Sciatic nerve (tissue), 2 donors: Measurements from ENCODE around the gene CES4A. TPM values are rescaled to one million over a fixed set of nuclear protein-coding genes. Genes with fewer than 3 reads are reported as not detected.
"Not testable (repeated sequence)": the region's sequence is repeated elsewhere in the genome, so short reads cannot be mapped to it uniquely, and the experiment has no call there.

Source experiments
- ATAC-seq: fragments of 200-7000 bp; cut with Tn5 transposase; one replicate; pipeline ENCODE4 v1.9.1; 2020; ENCODE audit warnings: mild to moderate bottlenecking, moderate library complexity
- DNase-seq: peaks from one replicate; pipeline ENCODE4 v3.0.0-alpha.2; 2020; ENCODE audit warnings: low spot score
- intact Hi-C: fragments of 100-400 bp; cut with DNase I; formaldehyde crosslinking; loops from one replicate; pipeline ENCODE4 v1.14.2; 2022
- total RNA-seq: library from RNA; stranded (reverse); fragmentation: NEBNext Ultra II Directional; extraction: Animal tissue kit (Norgen Biotek cat#: 25700); gene quantifications from one replicate; pipeline ENCODE4 v1.2.1, GENCODE V29; 2021
- donor health status: DM: no; HTN: no; CAD: no.
- donor health status: DM: no; HTN: no; CAD: no.

Gene CES4A
- total RNA-seq, 1 donor from 2014 or later = 13.2 TPM

GRCh38 chr16:66977341-66978113 is 10.9 kb upstream of the CES4A start:
- intact Hi-C loops = loop anchor here (2.0 kb wide), 1 partner anchor 177 kb away; no protein-coding TSS in a partner anchor
- ATAC-seq (peak; percentile 97), DNase-seq (peak; percentile 95)

DNA sequence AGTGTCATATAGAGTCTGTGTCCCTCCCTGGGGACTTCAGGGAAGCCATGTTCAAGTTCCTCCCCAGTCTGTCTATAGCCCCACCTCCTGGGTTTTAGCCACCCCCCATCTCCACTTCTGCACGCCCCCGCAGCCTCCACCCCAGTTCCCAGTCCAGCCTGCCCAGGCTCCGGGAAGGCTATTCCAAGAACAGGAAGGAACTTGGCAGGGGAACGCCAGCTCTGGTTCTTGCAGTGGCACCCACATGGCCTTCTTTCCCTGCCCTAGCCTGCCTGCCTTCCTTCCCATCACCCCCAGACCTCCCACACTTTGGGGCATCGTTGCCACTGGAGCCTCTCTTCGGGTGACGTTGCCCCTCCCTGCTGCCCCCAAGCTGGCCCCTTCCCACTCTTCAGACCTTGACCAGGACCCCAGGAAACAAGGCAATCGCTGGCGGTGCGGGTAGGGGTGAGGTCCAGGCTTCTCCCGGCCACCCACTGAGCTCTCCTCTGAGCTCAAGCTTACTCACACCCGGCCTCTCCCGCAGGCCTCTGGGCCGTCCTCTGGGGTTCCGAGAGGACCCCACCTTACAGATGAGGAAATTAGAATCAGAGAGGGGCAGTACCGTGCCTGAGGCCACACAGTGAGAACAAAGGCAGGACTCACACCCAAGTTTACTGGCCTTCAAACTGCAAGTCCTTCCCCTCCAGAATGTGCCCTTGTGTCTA is 9.2 kb upstream of the CES4A start:
- DNase-seq (peak; percentile 72), ATAC-seq (peak; percentile 56)
- intact Hi-C loops = no loop called here

DNA sequence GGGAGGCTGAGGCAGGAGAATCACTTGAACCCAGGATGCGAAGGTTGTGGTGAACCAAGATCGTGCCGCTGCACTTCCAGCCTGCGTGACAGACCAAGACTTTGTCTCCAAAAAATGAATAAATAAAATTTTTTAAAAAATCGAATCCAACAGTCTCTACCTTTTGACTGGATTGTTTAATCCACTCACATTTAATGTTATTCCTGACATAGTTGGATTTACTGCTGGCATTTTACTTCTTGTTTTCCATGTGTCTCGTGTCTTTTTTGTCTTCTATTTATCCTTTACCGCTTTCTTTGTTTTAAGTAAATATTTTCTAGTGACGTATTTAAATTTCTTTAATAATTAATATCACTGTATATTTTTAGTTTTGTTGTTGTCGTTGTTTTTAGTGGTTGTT is 5.4 kb upstream of the CES4A start:
- intact Hi-C loops = no loop called here
- DNase-seq = no peak
- no peak for ATAC-seq

DNA sequence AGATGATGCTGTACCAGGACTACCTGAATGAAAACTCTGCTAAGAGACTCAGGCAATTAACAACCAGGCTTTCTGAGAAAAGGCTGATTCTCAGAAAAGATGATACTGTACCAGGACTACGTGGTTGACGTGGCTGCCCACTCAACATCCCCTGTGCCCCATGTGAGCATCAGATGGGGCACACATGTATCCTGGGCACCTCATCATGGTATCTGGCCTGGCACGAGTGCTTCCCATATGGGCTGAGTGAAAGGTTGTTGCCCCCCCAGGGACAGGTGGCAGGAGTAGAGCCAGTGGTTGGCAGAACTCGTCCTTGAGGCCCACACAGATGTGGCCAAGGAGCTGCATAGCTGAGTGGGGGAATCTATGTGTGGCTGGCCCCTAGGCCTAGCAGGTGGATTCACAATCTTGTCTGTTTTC is 3.5 kb upstream of the CES4A start:
- ATAC-seq = no peak
- no peak for DNase-seq
- intact Hi-C loops = no loop called here

DNA sequence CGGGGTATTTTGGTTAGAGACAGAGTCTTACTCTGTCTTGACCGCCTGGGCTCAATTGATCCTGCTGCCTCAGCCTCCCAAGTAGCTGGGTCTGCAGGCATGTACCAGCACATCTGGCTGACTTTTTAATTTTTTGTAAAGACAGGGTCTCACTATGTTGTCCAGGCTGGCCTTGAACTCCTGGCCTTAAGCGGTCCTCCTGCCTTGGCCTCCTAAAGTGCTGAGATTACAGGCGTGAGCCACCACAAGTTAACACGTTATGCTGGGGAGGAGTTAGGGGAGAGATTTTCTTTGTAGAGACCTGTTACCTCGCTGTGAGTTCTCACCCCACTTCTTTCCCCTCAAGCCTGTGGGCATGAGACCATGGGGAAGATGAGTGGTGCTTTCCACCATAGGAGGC is 1.8 kb upstream of the CES4A start:
- ATAC-seq (no peak), DNase-seq (no peak)
- intact Hi-C loops = no loop called here

- DNase-seq (no peak), ATAC-seq (no peak)
- intact Hi-C loops = no loop called here
Observed at GRCh38 chr16:66991545-66992077, 3.2 kb downstream of the CES4A start.

GRCh38 chr16:66993558-66993957 is 5.2 kb downstream of the CES4A start:
- ATAC-seq, intact Hi-C loops, DNase-seq: not testable (repeated sequence)

DNA sequence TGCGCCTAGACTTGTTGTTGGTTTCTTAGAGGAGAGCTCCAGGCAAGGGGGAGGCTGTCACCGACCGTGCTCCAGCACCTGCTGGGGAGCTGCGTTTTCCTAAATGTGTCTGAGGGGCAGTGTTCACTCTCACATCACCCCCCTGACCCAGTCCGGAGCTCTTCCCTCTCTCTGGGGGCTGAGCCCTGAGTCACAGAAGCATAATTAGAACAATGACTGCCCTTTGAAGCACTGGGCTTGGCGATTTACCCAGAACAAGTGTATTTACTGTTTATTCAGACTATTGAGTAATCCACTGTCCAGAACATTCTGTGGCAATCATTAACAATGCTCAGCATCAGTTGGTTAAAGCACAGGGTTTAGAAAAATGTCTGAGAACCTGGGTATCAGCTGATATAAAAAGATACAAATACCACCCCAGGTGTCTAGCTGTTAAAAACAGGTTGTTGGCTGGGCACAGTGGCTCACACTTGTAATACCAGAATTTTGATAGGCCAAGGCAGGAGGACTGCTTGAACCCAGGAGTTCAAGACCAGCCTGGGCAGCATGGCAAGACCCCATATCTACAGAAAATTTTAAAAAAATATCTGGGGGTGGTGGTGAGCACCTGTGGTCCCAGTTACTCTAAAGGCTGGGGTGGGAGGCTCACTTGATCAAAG is 8.1 kb downstream of the CES4A start:
- peak; percentile 79 for DNase-seq
- intact Hi-C loops = no loop called here
- ATAC-seq = peak; percentile 94

GRCh38 chr16:66996983-66997358 is 8.6 kb downstream of the CES4A start:
- DNase-seq = no peak
- intact Hi-C loops = no loop called here
- no peak for ATAC-seq

DNA sequence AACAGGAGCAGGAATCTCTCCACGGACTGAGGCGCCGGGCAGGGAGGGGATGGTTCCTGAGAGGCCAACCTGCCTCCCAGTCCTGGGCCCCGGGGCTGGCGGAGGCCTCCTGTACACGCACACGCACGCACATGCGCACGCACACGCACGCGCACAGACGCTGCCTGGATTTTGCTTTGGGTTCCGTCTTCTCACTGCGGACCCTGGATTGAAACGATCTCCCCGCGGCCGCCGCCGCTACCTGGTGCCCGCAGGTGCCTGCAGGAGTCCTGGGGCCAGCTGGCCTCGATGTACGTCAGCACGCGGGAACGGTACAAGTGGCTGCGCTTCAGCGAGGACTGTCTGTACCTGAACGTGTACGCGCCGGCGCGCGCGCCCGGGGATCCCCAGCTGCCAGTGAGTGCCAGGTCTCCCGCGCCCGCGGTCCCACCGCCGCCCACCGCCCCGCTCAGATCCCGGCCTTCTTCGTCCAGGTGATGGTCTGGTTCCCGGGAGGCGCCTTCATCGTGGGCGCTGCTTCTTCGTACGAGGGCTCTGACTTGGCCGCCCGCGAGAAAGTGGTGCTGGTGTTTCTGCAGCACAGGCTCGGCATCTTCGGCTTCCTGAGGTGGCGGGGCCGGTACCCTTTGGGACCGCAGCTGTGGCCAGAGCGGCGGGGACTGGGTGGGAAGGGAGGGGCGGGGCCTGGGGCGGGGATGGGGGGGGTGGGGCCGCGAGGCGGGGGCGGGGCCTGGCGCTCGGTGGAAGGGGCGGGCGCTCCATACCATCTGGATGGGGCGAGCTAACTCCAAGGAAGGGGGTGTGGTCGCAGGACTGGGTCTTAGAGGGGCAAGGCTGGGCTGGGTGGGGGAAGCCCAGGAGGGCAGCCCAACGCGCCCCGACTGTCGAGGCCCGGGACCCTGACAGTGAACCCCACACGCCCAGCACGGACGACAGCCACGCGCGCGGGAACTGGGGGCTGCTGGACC is 12.3 kb downstream of the CES4A start:
- intact Hi-C loops = no loop called here
- peak; percentile 55 for ATAC-seq
- DNase-seq = peak; percentile 72

- intact Hi-C loops = no loop called here
- ATAC-seq = no peak
Observed at GRCh38 chr16:67001726-67002125, 13.3 kb downstream of the CES4A start.

DNA sequence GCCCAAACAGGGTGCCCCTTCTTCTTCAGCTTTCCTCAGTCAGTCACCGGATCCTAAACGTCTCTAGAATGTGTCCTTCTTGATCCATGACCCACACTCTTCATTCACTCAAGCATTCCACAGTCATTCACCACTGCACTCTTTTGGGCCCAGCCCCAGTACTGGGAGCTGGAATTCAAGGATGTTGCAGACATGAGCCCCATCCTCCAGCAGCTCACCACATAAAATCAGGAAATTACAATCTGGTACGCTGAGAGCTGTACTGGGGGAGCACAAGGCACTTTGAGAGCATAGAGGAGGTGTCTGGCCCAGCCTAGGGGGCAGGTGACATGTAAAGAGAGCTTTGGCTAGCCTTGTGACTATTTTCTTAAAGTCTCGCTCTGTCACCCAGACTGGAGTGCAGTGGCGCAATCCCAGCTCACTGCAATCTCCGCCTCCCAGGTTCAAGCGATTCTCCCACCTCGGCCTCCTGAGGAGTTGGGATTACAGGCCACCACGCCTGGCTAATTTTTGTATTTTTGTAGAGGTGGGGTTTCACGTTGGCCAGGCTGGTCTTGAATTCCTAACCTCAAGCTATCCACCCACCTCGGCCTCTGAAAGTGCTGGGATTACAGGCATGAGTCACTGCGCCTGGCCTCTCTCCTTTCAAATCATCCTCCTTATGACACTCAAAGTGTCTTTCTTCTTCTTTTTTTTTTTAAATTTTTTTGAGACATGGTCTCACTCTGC is 18.7 kb downstream of the CES4A start:
- ATAC-seq (no peak), DNase-seq (no peak)
- intact Hi-C loops = no loop called here

More at GRCh38 chr16:67001726-67002125, 13.3 kb downstream of the CES4A start:
- DNase-seq = no peak

- intact Hi-C loops = no loop called here
- DNase-seq = no peak
- no peak for ATAC-seq
Observed at GRCh38 chr16:67009158-67009557, 20.8 kb downstream of the CES4A start.

DNA sequence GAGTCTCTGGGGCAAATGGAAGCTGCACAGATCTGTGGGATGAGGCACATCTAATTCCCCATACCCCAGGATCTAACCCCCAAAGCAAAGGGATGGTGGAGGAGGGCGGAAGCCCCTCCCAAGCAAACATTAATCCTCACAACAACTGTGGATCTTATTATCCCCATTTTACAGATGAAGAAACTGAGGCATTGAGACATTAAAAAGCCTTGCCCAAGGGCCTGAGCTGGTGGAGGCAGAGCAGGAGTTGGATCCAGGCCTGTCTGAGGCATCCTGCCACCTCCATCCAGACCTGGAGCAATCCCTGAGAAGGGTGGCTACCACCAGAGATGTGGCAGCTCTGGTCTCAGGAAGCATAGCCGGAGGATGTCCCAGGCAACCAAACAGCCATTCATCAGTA is 22.9 kb downstream of the CES4A start:
- no peak for DNase-seq
- ATAC-seq = no peak
- intact Hi-C loops = no loop called here

DNA sequence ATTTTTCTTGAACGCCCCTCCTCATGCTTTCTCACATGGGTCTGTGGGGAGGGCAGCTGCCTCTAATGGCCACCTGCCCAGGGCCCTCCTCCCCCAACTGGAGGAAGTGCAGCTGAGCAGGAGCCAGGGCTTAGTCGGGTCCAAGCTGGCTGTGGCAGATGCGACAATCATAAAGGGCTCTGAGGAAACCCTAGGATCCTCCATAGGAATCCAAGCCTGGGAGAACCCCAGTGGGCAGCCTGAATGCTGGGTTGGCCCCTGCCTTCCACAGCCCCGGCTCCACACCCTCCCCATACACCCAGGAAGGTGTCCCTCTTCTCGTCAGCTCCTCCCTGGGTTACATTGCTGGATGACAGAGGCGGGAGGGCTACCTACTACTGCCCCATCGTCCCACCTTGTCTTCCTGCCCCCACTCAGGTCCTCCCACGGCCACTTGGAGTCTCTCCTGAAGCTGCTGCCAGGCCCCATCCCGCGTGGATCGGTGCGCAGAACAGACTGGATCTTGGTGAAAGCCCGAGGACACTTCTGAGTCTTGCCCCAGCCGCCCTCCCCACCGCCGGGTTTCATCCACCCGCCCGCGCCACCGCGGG is 24.9 kb downstream of the CES4A start:
- ATAC-seq (peak; percentile 5), DNase-seq (no peak)
- intact Hi-C loops = no loop called here

- ATAC-seq (peak; percentile 79), DNase-seq (peak; percentile 86)
Observed at GRCh38 chr16:67013823-67014633, 25.6 kb downstream of the CES4A start.

More at GRCh38 chr16:67013823-67014633, 25.6 kb downstream of the CES4A start:
- intact Hi-C loops = no loop called here
